Testis (tissue), 3 donors: Measurements from ENCODE around the gene NXT1. TPM values are rescaled to one million over a fixed set of nuclear protein-coding genes. Genes with fewer than 3 reads are reported as not detected.

Experiments used
- DNase-seq: peaks from one replicate; pipeline ENCODE4 v3.0.0-alpha.2; 2019
- H3K27ac ChIP-seq, 2 donors: fragments of 200-600 bp; sonication (generic); one replicate each; pipeline ENCODE4 v1.5.1; 2019
- H3K27me3 ChIP-seq: fragments of 200-600 bp; sonication (generic); one replicate; pipeline ENCODE4 v1.5.1; 2019
- H3K36me3 ChIP-seq: fragments of 200-600 bp; sonication (generic); one replicate; pipeline ENCODE4 v1.5.1; 2017; ENCODE audit warnings: low read depth; ENCODE audit errors: missing control alignments
- H3K4me1 ChIP-seq: fragments of 200-600 bp; sonication (generic); one replicate; pipeline ENCODE4 v1.5.1; 2019
- H3K4me3 ChIP-seq, 2 donors: fragments of 200-600 bp; sonication (generic); one replicate each; pipeline ENCODE4 v1.5.1; 2017 to 2019
- H3K9me3 ChIP-seq: fragments of 200-600 bp; sonication (generic); one replicate; pipeline ENCODE4 v1.5.1; 2017
- CTCF ChIP-seq, 3 experiments: fragments of 450-650 bp in 2 of 3; fragments of 200-600 bp in 1 of 3; sonication (generic) in 1 of 3; IDR thresholded peaks; one replicate each; pipeline ENCODE4 v1.5.1; 2016 to 2019; ENCODE audit warnings: antibody characterized with exemption in 3 of 3, mild to moderate bottlenecking in 2 of 3, moderate library complexity in 1 of 3
- POLR2A ChIP-seq: fragments of 450-650 bp; IDR thresholded peaks from one replicate; pipeline ENCODE4 v1.6.1; 2017; ENCODE audit warnings: antibody characterized with exemption, mild to moderate bottlenecking, moderate library complexity
- WGBS, 2 donors: methylation state at CpG; one replicate each; pipeline ENCODE4 v1.1.5; 2018; 5-methylcytosine and 5-hydroxymethylcytosine counted together
- intact Hi-C: fragments of 100-400 bp; cut with DNase I; formaldehyde crosslinking; loops from one replicate; pipeline ENCODE4 v1.15.1; 2023; ENCODE audit warnings: low total_unique reads
- polyA plus RNA-seq: library from polyadenylated mRNA; stranded (reverse); fragments of 350-450 nt; fragmentation: Illumina TruSeq; extraction: RNeasy Lipid Tissue Mini Kit (QIAGEN cat#74804); gene quantifications from one replicate; pipeline ENCODE4 v1.2.3, GENCODE V29; 2014; ENCODE audit warnings: low read depth, low replicate concordance; ENCODE audit not compliant: insufficient read depth
- total RNA-seq, 2 donors: library from RNA; depleted of rRNA; stranded (reverse); fragments of >200 nt; gene quantifications; one replicate each; pipeline ENCODE4 v1.2.3, GENCODE V29; 2016

NXT1 gene
- total and polyA plus RNA-seq, 3 donors from 2014 or later = 26.3 to 48.0 (median 40.3) TPM

DNA sequence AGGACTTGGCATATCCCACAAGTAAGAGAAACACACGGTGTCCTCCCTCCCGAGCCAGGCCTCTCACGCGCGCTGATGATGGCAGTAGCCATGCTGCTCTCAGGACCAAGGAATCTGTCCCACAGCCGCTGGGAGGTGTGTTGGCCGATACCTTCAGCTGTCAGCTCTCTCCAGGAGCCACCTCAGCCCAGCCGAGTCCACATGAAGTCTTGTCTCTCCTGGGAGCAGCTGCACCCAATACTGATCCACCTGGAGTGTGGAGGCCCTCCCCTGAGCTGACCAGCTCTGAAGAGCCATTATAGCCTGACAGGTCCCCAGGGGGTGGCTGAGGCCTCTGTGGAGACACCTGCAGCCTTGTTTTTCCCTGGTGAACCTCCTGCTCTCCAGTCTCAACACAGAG lies 23.8 kb upstream of the NXT1 start:
- no peak overlapping the region for H3K27ac ChIP-seq
- no peak for TF ChIP-seq POLR2A
- TF ChIP-seq CTCF (IDR thresholded peaks at IDR 0.05) = no peak
- intact Hi-C loops = no loop called here
- WGBS, 2 donors = 94 to 97% methylated on average over 8 of the region's 8 CpGs
- H3K27me3 ChIP-seq = no peaks in the 10 kb centered on the region
- no peaks in the 10 kb centered on the region for H3K4me1 ChIP-seq
- no peak for DNase-seq
- no peaks in the 10 kb centered on the region for H3K9me3 ChIP-seq
- no peaks in the 10 kb centered on the region for H3K36me3 ChIP-seq
- no peak overlapping the region for H3K4me3 ChIP-seq

DNA sequence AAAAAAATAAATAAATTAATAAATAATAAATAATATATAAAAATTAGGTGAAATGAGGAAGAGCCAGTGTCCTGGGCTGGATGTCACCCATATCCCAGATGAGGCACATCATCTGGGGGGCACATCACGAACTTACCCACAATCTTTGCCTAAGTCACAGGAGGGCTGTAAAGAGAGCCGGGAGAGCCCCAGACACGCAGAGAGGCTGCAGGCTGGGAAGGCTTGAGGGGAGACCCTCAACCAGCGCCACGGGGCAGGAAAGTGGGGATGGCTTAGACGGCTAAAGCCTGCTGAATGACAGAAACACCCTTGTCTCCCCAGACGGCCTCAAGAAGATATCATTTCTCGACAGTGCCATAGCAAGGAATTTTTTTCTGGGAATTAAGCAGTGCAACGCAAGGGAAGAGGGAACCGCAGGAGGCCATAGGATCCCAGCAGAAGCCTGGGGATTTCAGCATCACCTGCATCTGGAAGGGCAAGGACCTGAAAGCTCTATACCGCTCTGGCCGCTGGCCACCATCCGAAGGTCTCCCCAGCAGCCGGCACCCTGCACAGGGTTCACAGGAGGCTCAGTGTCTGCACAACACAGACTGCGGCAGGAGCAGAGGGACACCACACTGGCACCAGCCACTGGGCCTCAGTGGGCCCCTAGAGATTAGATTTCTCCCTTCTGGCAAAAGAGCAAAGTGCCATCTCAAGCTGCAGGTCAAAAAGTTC lies 22.8 kb upstream of the NXT1 start:
- Histone ChIP-seq H3K27me3 (no peaks in the 10 kb centered on the region), H3K36me3 (no peaks in the 10 kb centered on the region), H3K27ac (no peak overlapping the region), H3K4me1 (no peaks in the 10 kb centered on the region), H3K9me3 (no peaks in the 10 kb centered on the region), H3K4me3 (no peak overlapping the region)
- no peak for TF ChIP-seq CTCF (IDR thresholded peaks at IDR 0.05)
- no peak for TF ChIP-seq POLR2A
- 91 to 97% methylated on average over 15 of the region's 15 CpGs for WGBS, 2 donors
- no peak for DNase-seq
- intact Hi-C loops = no loop called here

- H3K36me3 ChIP-seq = no peaks in the 10 kb centered on the region
- 88 to 91% methylated on average over 8 of the region's 8 CpGs for WGBS, 2 donors
- DNase-seq = no peak
- H3K9me3 ChIP-seq = no peaks in the 10 kb centered on the region
- intact Hi-C loops = loop anchor here (10.0 kb wide), 2 partner anchors 287 to 637 kb away; partner anchors contain the start of gene THBD
- no peaks in the 10 kb centered on the region for H3K4me1 ChIP-seq
- no peak overlapping the region for H3K27ac ChIP-seq
- TF ChIP-seq POLR2A (no peak), CTCF (IDR thresholded peaks at IDR 0.05) (no peak)
- no peaks in the 10 kb centered on the region for H3K27me3 ChIP-seq
- H3K4me3 ChIP-seq = no peak overlapping the region
Observed at GRCh38 chr20:23331450-23332350, 18.9 kb upstream of the NXT1 start.

DNA sequence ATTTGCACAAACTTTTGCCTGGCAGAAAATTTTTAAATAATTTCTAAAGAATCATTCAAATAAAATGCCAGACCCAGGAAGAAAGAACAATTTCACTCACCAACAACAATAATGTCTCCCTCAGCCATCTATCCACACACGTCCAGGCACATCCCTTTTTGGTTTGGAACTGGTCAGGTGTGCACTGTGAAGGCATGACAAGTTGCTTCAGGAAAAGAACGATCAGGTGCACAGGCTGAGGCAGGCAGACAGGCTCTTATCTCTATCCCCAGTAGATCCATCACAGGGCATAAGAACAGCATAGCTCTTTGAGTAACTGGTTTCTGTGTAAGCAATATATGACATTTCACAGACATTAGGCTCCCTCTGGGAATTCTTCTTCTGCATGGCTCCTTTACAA lies 18.1 kb upstream of the NXT1 start:
- TF ChIP-seq POLR2A = no peak
- no peak for TF ChIP-seq CTCF (IDR thresholded peaks at IDR 0.05)
- H3K4me1 ChIP-seq = peaks cover under 1% of the 10 kb centered on the region
- no peak overlapping the region for H3K27ac ChIP-seq
- no peak overlapping the region for H3K4me3 ChIP-seq
- 87 to 89% methylated on average over 2 of the region's 2 CpGs for WGBS, 2 donors
- no peak for DNase-seq
- no peaks in the 10 kb centered on the region for H3K9me3 ChIP-seq
- H3K36me3 ChIP-seq = no peaks in the 10 kb centered on the region
- intact Hi-C loops = loop anchor here (10.0 kb wide), 2 partner anchors 288 to 638 kb away; partner anchors contain the start of gene THBD
- H3K27me3 ChIP-seq = no peaks in the 10 kb centered on the region
